Measurements from ENCODE around the gene CPT1C. TPM values are rescaled to one million over a fixed set of nuclear protein-coding genes. Genes with fewer than 3 reads are reported as not detected.

Gene CPT1C
- total RNA-seq, 1 donor from 2014 or later = 6.1 TPM

- Histone ChIP-seq H3K4me1 (no peaks in the 10 kb centered on the region), H3K27ac (no peak overlapping the region), H3K36me3 (no peaks in the 10 kb centered on the region), H3K27me3 (no peaks in the 10 kb centered on the region), H3K4me3 (no peak overlapping the region), H3K9me3 (no peaks in the 10 kb centered on the region)
- intact Hi-C loops (cut with DNase I) = no loop called here
- DNase-seq = no peak
- ATAC-seq = peak; percentile 34
- TF ChIP-seq, protein P1, sequence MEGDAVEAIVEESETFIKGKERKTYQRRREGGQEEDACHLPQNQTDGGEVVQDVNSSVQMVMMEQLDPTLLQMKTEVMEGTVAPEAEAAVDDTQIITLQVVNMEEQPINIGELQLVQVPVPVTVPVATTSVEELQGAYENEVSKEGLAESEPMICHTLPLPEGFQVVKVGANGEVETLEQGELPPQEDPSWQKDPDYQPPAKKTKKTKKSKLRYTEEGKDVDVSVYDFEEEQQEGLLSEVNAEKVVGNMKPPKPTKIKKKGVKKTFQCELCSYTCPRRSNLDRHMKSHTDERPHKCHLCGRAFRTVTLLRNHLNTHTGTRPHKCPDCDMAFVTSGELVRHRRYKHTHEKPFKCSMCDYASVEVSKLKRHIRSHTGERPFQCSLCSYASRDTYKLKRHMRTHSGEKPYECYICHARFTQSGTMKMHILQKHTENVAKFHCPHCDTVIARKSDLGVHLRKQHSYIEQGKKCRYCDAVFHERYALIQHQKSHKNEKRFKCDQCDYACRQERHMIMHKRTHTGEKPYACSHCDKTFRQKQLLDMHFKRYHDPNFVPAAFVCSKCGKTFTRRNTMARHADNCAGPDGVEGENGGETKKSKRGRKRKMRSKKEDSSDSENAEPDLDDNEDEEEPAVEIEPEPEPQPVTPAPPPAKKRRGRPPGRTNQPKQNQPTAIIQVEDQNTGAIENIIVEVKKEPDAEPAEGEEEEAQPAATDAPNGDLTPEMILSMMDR (IDR thresholded peaks at IDR 0.05) = no peak
Observed at GRCh38 chr19:49749055-49749716, 58.3 kb downstream of the CPT1C start.

DNA sequence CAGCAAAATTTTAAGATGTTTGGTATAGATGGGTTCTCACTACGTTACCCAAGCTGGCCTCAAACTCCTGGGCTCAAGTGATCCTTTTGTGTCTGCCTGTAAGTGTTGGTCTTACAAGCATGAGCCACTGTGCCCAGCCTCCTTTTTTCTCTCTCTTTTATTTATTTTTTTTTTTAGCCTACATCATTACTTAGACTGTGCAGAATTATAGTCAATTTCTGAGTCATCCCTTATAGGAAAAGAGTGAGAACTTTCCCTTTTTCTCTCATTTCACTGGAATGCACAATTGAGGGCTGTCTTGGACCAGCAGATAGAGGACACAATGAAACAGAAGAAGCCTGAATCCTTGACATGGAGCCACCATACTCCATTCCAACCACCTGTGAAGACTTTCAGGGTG is 58.9 kb downstream of the CPT1C start:
- TF ChIP-seq, protein P1 (IDR thresholded peaks at IDR 0.05) = no peak
- intact Hi-C loops (cut with DNase I) = no loop called here
- no peaks in the 10 kb centered on the region for H3K36me3 ChIP-seq
- no peak for ATAC-seq
- no peak for DNase-seq
- H3K4me3 ChIP-seq = no peak overlapping the region
- no peaks in the 10 kb centered on the region for H3K4me1 ChIP-seq
- H3K27ac ChIP-seq = no peak overlapping the region
- H3K27me3 ChIP-seq = no peaks in the 10 kb centered on the region
- H3K9me3 ChIP-seq = no peaks in the 10 kb centered on the region

DNA sequence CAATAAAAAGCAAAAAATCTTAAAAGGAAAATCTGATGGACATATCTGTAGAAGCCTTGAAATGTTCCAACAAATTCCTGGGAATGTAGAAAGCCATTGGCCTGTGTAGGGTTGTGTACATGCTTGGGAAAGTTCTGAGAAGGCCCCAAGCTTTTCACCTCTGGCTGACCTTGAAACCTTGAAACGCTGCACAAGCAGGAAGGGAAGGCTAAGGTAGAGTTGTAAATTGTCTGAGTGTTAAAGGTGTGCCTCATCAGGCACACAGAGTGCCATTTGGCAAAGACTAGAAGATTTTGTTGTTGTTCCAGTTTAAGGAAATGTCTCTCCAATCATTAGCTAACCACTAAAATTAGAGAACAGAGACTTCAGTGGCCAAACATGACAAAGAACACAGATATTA is 61.8 kb downstream of the CPT1C start:
- H3K36me3 ChIP-seq = no peaks in the 10 kb centered on the region
- TF ChIP-seq, protein P1 (IDR thresholded peaks at IDR 0.05) = no peak
- no peak overlapping the region for H3K4me3 ChIP-seq
- no peaks in the 10 kb centered on the region for H3K27me3 ChIP-seq
- DNase-seq (no peak), ATAC-seq (no peak)
- intact Hi-C loops (cut with DNase I) = no loop called here
- no peaks in the 10 kb centered on the region for H3K4me1 ChIP-seq
- no peak overlapping the region for H3K27ac ChIP-seq
- H3K9me3 ChIP-seq = peaks cover 6% of the 10 kb centered on the region

GRCh38 chr19:49755956-49756355 is 65.0 kb downstream of the CPT1C start:
- no peaks in the 10 kb centered on the region for H3K27me3 ChIP-seq
- no peak overlapping the region for H3K4me3 ChIP-seq
- ATAC-seq = no peak
- no peaks in the 10 kb centered on the region for H3K36me3 ChIP-seq
- H3K4me1 ChIP-seq = no peaks in the 10 kb centered on the region
- TF ChIP-seq, protein P1 (IDR thresholded peaks at IDR 0.05) = no peak
- no peak for DNase-seq
- H3K27ac ChIP-seq = no peak overlapping the region
- peaks cover 6% of the 10 kb centered on the region for H3K9me3 ChIP-seq
- intact Hi-C loops (cut with DNase I) = no loop called here

DNA sequence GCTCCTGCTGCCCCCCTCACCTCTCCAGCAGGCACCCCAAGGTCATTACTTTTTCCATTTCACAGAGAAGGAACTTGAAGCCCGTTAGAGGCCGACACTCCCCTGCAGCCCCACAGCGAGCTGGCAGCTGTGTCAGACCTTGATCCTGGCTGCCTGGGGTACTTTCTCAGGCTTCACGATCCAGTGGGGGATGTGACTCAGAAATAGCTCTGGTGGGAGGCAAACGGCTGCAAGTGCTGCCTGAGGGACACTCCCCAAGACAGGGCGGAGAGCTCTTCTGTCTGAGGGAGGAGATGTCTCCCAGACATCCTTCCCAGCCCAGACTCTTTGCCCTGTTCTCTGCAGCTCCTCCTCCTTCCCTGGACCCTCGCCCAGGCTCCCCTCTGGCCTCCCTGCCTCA is 67.4 kb downstream of the CPT1C start:
- Histone ChIP-seq H3K36me3 (no peaks in the 10 kb centered on the region), H3K4me1 (no peaks in the 10 kb centered on the region), H3K9me3 (peaks cover 6% of the 10 kb centered on the region), H3K4me3 (no peak overlapping the region), H3K27me3 (no peaks in the 10 kb centered on the region), H3K27ac (no peak overlapping the region)
- TF ChIP-seq, protein P1 (IDR thresholded peaks at IDR 0.05) = no peak
- ATAC-seq (no peak), DNase-seq (no peak)
- intact Hi-C loops (cut with DNase I) = no loop called here

GRCh38 chr19:49761249-49761624 is 70.3 kb downstream of the CPT1C start:
- intact Hi-C loops (cut with DNase I) = no loop called here
- TF ChIP-seq, protein P1 (IDR thresholded peaks at IDR 0.05) = no peak
- DNase-seq = no peak
- no peaks in the 10 kb centered on the region for H3K4me1 ChIP-seq
- H3K27ac ChIP-seq = peak overlapping the region; percentile 63
- no peak overlapping the region for H3K4me3 ChIP-seq
- H3K36me3 ChIP-seq = no peaks in the 10 kb centered on the region
- ATAC-seq = no peak
- H3K9me3 ChIP-seq = peaks cover 1% of the 10 kb centered on the region
- no peaks in the 10 kb centered on the region for H3K27me3 ChIP-seq

Data from upper lobe of right lung (tissue), 1 donor.